Measurements from ENCODE around the gene SLC7A4.
A peak's percentile ranks its signal among the peaks of the same experiment; 100 is the strongest.

The SLC7A4 gene

GRCh38 chr22:20988573-20989322, 43.6 kb downstream of the SLC7A4 start:
- H3K27me3 ChIP-seq (ENCODE audit: insufficient read depth, insufficient read length): no peaks in the 10 kb centered on the region
- H3K9ac ChIP-seq (ENCODE audit: insufficient read length, low read depth): no peak overlapping the region
- no peaks in the 10 kb centered on the region for H3K4me1 ChIP-seq (ENCODE audit: insufficient read depth, insufficient read length)
- TF ChIP-seq YY1 (IDR thresholded peaks at IDR 0.05; ENCODE audit: insufficient read depth, insufficient read length) (no peak), SUZ12 (IDR thresholded peaks at IDR 0.05; ENCODE audit: extremely low read depth, insufficient read depth, insufficient read length) (no peak), ZNF274 (IDR thresholded peaks at IDR 0.05; ENCODE audit: low read depth, low read length) (no peak)
- no peak overlapping the region for H3K4me3 ChIP-seq (ENCODE audit: insufficient read length, low read depth)
- H3K36me3 ChIP-seq (ENCODE audit: insufficient read depth, insufficient read length, low read length): peaks cover 76% of the 10 kb centered on the region
- no peaks in the 10 kb centered on the region for H3K9me3 ChIP-seq (ENCODE audit: insufficient read depth, low read length)
- DNase-seq (ENCODE audit: low read depth, low spot score): no peak

GRCh38 chr22:20987375-20987774, 45.0 kb downstream of the SLC7A4 start:
- no peak overlapping the region for H3K9ac ChIP-seq (ENCODE audit: insufficient read length, low read depth)
- no peaks in the 10 kb centered on the region for H3K4me1 ChIP-seq (ENCODE audit: insufficient read depth, insufficient read length)
- no peaks in the 10 kb centered on the region for H3K27me3 ChIP-seq (ENCODE audit: insufficient read depth, insufficient read length)
- no peak overlapping the region for H3K4me3 ChIP-seq (ENCODE audit: insufficient read length, low read depth)
- no peak for DNase-seq (ENCODE audit: low read depth, low spot score)
- TF ChIP-seq YY1 (IDR thresholded peaks at IDR 0.05; ENCODE audit: insufficient read depth, insufficient read length): no peak
- TF ChIP-seq SUZ12 (IDR thresholded peaks at IDR 0.05; ENCODE audit: extremely low read depth, insufficient read depth, insufficient read length): no peak
- TF ChIP-seq ZNF274 (IDR thresholded peaks at IDR 0.05; ENCODE audit: low read depth, low read length): no peak
- H3K9me3 ChIP-seq (ENCODE audit: insufficient read depth, low read length): no peaks in the 10 kb centered on the region
- H3K36me3 ChIP-seq (ENCODE audit: insufficient read depth, insufficient read length, low read length): peaks cover 71% of the 10 kb centered on the region

GRCh38 chr22:20986365-20986764, 46.0 kb downstream of the SLC7A4 start:
- TF ChIP-seq ZNF274 (IDR thresholded peaks at IDR 0.05; ENCODE audit: low read depth, low read length): no peak
- TF ChIP-seq YY1 (IDR thresholded peaks at IDR 0.05; ENCODE audit: insufficient read depth, insufficient read length): no peak
- no peak for TF ChIP-seq SUZ12 (IDR thresholded peaks at IDR 0.05; ENCODE audit: extremely low read depth, insufficient read depth, insufficient read length)
- peaks cover 61% of the 10 kb centered on the region for H3K36me3 ChIP-seq (ENCODE audit: insufficient read depth, insufficient read length, low read length)
- no peak overlapping the region for H3K9ac ChIP-seq (ENCODE audit: insufficient read length, low read depth)

GRCh38 chr22:20985720-20986119, 46.6 kb downstream of the SLC7A4 start:
- no peak for TF ChIP-seq SUZ12 (IDR thresholded peaks at IDR 0.05; ENCODE audit: extremely low read depth, insufficient read depth, insufficient read length)
- no peak for TF ChIP-seq ZNF274 (IDR thresholded peaks at IDR 0.05; ENCODE audit: low read depth, low read length)
- TF ChIP-seq YY1 (IDR thresholded peaks at IDR 0.05; ENCODE audit: insufficient read depth, insufficient read length): no peak
- H3K36me3 ChIP-seq (ENCODE audit: insufficient read depth, insufficient read length, low read length): peaks cover 55% of the 10 kb centered on the region
- H3K27me3 ChIP-seq (ENCODE audit: insufficient read depth, insufficient read length): no peaks in the 10 kb centered on the region

More at GRCh38 chr22:20986365-20986764, 46.0 kb downstream of the SLC7A4 start:
- Histone ChIP-seq H3K4me3 (ENCODE audit: insufficient read length, low read depth) (no peak overlapping the region), H3K4me1 (ENCODE audit: insufficient read depth, insufficient read length) (no peaks in the 10 kb centered on the region), H3K9me3 (ENCODE audit: insufficient read depth, low read length) (no peaks in the 10 kb centered on the region), H3K27me3 (ENCODE audit: insufficient read depth, insufficient read length) (no peaks in the 10 kb centered on the region)
- DNase-seq (ENCODE audit: low read depth, low spot score): no peak

GRCh38 chr22:20983081-20983771, 49.1 kb downstream of the SLC7A4 start:
- no peaks in the 10 kb centered on the region for H3K9me3 ChIP-seq (ENCODE audit: insufficient read depth, low read length)
- H3K4me3 ChIP-seq (ENCODE audit: insufficient read length, low read depth): peak overlapping the region; percentile 86
- H3K27me3 ChIP-seq (ENCODE audit: insufficient read depth, insufficient read length): peaks cover 4% of the 10 kb centered on the region
- DNase-seq (ENCODE audit: low read depth, low spot score): no peak
- H3K36me3 ChIP-seq (ENCODE audit: insufficient read depth, insufficient read length, low read length): peaks cover 35% of the 10 kb centered on the region
- no peak for TF ChIP-seq ZNF274 (IDR thresholded peaks at IDR 0.05; ENCODE audit: low read depth, low read length)
- TF ChIP-seq SUZ12 (IDR thresholded peaks at IDR 0.05; ENCODE audit: extremely low read depth, insufficient read depth, insufficient read length): no peak
- TF ChIP-seq YY1 (IDR thresholded peaks at IDR 0.05; ENCODE audit: insufficient read depth, insufficient read length): no peak
- H3K9ac ChIP-seq (ENCODE audit: insufficient read length, low read depth): peak overlapping the region; percentile 98
- peaks cover 5% of the 10 kb centered on the region for H3K4me1 ChIP-seq (ENCODE audit: insufficient read depth, insufficient read length)

More at GRCh38 chr22:20985720-20986119, 46.6 kb downstream of the SLC7A4 start:
- no peaks in the 10 kb centered on the region for H3K9me3 ChIP-seq (ENCODE audit: insufficient read depth, low read length)
- no peak overlapping the region for H3K4me3 ChIP-seq (ENCODE audit: insufficient read length, low read depth)
- H3K9ac ChIP-seq (ENCODE audit: insufficient read length, low read depth): no peak overlapping the region
- no peak for DNase-seq (ENCODE audit: low read depth, low spot score)
- peaks cover 1% of the 10 kb centered on the region for H3K4me1 ChIP-seq (ENCODE audit: insufficient read depth, insufficient read length)

- H3K27me3 ChIP-seq (ENCODE audit: insufficient read depth, insufficient read length): peaks cover 10% of the 10 kb centered on the region
- no peak for DNase-seq (ENCODE audit: low read depth, low spot score)
- peak overlapping the region; percentile 98 for H3K9ac ChIP-seq (ENCODE audit: insufficient read length, low read depth)
- H3K4me3 ChIP-seq (ENCODE audit: insufficient read length, low read depth): peak overlapping the region; percentile 86
- H3K4me1 ChIP-seq (ENCODE audit: insufficient read depth, insufficient read length): peaks cover 5% of the 10 kb centered on the region
- peaks cover 28% of the 10 kb centered on the region for H3K36me3 ChIP-seq (ENCODE audit: insufficient read depth, insufficient read length, low read length)
- H3K9me3 ChIP-seq (ENCODE audit: insufficient read depth, low read length): no peaks in the 10 kb centered on the region
- TF ChIP-seq YY1 (IDR thresholded peaks at IDR 0.05; ENCODE audit: insufficient read depth, insufficient read length) (no peak), SUZ12 (IDR thresholded peaks at IDR 0.05; ENCODE audit: extremely low read depth, insufficient read depth, insufficient read length) (no peak), ZNF274 (IDR thresholded peaks at IDR 0.05; ENCODE audit: low read depth, low read length) (no peak)
Measured at GRCh38 chr22:20982563-20982882, 49.8 kb downstream of the SLC7A4 start.
